ENCODE results near the gene PLS1.
A peak's percentile ranks its signal among the peaks of the same experiment; 100 is the strongest.
"Not testable (repeated sequence)": the region's sequence is repeated elsewhere in the genome, so short reads cannot be mapped to it uniquely, and the experiment has no call there.

The PLS1 gene

DNA sequence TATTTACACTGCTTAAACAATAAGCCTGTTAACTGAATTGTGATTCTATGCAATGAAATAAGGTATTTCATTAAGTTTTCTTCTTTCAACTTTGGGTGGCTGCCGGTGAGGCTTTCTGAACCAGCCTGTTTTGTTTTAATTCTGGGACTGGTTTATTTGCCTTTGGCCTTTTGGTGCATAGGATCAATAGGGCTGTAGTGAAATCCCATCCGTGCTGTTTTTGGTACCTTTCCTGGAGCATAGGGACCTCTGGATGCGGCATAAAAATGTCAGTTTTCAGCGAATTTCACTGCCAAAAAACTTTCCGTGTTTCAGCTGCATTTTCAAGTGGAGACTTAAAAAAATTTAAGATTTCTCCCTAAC lies 514 bp downstream of the PLS1 start:
- no peak for ATAC-seq

DNA sequence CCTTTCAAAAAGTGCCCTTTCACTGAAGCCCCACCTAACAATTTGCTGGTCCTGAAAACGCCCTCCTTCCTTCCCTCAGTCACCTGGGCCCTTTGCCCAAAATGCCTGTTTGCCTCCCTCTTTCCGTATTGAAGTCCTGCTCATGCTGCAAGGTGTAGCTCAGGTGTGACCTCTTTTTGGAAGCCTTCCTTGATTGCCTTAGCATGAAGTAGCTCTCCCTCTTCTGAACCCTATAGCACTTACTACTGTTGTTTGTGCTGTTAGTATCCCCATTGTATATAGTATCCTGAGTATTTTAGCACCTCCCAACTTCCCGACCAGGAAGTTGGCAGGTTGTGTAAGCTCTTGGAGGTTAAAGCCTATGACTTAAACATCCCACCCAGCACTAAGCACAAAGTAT lies 1.7 kb downstream of the PLS1 start:
- ATAC-seq, result no peak

DNA sequence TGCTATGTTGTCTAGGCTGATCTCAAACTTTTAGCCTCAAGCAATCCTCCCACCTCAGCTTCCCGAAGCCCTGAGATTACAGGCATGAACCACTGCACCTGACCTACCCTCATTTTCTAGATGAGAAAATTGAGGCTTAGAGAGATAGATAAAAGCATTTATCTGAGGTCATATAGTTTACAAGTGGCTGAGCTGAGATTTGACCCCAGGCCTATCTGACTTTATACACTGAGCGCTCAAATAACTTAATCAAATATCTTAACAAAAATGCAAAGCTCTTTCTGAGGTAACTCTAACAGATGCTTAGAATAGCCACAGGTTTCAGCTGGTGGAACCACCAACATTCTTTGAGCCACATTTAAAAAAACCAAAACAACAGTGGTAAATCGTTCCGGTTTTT lies 5.5 kb downstream of the PLS1 start:
- no peak for ATAC-seq

DNA sequence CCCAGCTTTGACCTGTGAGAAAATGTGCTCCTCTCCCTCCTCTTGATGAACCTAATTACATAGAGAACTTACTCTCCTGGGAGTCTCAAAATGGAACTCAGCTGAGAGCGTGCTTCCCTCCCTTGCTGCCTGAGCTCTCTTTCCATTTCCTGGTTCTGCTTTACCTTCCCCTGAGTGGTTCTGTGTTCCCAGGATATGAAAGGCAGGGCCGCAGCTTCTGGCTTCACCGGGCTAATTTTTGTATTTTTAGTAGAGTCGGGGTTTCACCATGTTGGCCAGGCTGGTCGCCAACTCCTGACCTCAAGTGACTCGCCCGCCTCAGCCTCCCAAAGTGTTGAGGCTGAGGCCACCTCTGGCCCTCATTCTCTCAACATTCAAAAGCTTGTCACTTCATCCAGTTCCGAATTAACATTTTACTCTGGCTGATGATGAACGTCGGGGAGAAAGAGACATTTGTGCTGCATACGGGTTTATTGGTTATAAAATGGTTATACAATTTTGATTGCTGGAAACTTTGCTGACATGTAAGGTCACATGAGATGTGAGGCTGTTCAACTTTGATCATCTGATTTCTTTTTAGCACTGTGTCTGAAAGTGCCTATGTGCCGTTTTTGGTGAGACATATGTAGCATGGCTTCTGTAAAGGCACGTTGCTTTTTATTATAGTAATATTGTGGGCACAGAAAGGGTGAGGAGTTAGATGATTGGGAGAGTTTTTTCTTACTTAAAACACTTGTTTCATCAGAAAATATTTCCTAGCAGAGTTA lies 6.6 kb downstream of the PLS1 start:
- ATAC-seq, result no peak

DNA sequence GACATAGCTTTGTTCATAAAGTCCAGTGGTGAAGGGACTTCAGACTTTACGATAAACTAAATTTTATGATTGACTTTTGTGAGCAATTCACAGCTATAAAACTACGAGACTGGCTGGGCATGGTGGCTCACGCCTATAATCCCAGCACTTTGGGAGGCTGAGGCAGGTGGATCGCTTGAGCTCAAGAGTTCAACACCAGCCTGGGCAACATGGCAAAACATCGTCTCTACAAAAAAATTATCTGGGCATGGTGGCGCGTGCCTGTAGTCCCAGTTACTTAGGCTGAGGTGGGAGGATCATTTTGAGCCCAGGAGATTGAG lies 7.2 kb downstream of the PLS1 start:
- ATAC-seq, result not testable (repeated sequence)

DNA sequence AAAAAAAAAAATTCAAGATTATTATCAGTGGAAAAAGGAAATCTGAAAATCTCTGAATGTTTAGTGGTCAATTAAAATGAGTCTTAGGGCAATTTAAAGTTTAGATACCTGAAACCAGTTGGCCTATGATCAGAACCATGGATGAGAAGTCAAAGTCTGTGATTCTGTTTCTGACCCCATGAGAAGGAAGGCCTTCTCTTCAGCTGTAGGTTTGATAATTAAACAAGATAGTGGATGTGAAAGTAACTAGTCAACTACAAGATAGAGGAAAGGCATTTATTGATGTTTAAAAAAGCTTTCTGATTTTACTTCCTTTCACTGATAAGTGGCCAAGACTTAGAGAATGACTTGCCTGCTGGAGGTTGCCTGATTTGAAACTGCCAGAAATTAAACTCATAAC lies 8.7 kb downstream of the PLS1 start:
- ATAC-seq, result no peak

DNA sequence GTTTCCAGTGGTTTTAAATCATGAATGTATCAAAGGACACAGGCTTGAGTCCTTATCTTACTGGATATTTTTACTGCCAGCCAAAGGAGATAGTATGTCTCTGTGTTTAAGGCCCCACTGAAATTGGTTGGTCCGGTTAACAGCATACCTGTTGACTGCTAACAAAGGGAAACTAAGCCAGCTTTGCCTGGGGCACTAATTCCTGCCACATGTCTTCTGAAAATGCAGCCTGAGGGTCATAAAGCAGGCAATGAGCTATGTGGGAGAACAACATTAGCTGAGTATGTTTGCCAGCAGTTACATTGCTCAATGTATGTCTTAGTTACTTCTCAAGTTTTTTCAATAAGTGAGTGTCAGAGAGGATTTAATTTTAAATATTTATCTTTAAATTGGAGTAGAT lies 12.4 kb downstream of the PLS1 start:
- ATAC-seq, result no peak

DNA sequence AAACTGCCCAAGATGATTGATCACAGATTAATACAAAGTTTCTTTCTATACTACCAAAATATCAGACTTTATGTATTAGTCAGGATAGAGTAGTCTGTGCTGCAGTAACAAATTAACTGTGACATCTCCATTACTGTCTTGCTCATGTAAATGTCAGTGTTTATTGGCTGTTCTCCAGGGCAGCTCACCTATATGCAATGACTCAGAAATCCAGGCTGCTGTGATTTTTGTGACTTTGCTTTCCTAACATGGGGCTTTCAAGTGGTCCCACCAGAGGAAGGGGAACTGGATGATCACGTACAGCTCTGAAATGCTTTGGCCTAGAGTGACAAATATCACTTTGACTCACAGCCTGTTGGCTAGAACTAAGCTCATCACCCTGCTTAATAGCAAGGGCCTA lies 12.9 kb downstream of the PLS1 start:
- peak in 1 of 2 donors; percentile 30 for ATAC-seq

DNA sequence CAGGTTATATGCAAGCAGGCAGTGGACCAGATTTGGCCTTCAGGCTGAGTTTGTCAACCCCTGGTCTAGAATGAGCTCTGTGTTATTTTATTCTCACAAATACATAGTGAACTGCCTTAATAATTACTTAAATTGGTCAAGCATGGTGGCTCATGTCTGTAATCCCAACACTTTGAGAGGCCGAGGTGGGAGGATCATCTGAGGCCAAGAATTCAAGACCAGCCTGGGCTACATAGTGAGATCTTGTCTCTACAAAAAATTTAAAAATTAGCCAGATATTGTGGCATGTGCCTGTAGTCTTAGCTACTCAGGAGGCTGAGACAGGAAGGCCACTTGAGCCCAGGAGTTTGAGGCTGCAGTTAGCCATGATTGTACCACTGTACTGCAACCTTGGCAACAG lies 15.0 kb downstream of the PLS1 start:
- ATAC-seq, result no peak

DNA sequence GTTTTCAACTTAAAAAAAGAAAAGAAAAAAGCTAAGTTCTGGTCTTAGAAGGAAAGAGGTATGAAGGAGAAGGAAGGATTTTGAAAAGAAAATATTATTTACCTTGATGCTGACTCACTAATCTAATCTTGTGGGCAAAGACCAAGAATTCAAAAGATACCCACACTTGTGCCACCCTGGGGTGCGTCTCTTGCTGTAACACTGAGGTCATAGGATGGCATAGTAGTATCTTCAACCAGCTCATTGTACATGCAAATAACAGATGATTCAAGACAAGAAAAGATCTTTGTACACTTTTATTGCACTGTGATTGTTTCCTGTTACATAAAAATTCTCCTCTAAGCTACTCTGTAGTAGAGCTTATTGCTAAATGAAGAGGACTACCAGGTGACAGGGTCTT lies 17.3 kb downstream of the PLS1 start:
- ATAC-seq, result no peak

DNA sequence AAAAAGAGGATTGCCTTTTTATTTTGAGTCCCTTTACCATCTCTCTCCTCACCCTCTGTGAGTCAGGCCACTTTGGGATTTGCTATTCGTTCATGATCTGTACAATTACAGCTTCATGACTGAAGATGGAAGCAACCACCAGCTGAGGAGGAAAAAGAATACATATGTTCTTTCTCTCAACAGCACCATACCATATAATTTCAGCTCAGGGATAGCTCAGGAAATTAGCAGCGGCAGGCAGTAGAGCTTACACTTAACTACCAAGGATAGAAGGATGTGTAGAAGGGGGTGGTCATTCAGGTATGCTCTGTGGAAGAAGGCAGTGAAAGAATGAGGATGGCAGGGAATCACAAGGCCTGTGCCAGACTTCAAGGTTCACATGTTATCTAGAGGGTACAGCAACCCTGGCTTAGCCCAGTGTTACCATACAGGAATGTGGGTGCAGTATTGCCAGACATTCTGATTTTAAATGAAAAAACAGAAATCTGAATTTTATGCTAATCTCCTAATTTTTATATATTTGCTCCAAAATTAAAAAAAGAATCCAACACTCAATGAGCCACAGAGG lies 17.9 kb downstream of the PLS1 start:
- ATAC-seq, result no peak

DNA sequence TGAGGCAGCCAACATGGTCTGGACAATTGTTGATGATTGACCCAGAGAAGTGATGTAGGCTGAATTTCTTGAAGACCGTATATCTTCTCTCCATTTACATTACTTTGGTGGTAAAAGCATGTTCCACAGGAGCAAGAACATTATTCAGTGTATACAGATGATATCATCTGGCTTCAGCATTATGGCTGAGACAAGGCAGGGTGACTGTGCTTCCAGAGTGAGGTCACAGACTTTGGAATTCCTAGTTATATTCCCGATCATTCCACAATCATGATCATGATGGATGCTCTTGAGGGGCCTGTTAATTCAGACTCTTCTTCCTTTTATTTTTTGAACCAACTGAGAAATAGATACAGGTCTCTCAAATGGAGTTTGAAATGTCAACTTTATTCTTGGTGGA lies 19.0 kb downstream of the PLS1 start:
- ATAC-seq, result no peak

DNA sequence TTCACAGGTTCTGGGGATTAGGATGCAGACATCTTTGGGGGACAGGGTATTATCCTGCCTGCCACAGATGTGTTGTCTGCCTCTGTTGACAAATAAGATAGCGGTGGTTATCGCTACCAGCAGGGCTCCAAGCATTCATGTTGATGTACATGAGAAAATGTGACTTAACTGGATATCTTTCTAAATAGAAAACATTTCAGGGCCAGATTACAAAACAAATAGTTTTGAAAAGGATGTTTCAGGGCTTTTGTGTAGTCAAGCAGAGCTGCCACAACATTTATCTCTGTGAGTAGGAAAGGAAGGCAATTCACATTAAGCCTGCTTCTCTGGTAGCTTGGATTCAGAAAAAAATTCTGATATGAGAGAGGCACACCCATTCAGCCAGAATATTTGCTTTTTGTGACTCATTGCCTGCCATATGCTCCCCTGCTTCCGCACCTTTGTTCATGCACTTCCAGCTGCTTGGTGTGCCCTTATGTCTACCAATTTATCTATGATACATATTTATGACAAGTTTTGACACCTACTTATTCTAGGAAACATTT lies 22.8 kb downstream of the PLS1 start:
- no peak for ATAC-seq

DNA sequence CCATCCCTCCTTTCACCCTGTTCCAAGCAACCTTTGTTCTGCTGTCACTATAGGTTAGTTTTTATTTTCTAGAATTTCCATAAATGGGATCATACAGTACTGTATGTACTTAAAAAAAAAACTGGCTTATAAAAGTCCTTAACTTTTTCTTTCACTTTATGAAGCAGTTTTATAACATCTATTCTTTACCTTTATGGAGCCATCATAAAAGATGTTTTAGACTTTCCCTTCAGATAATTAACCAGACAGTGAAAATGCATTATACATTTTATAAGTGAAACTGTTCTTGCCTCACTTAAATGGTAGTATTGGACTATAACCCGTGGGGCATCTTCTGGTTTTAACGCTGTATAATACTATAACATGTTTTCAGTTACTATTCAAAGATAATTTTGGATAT lies 26.2 kb downstream of the PLS1 start:
- ATAC-seq, result no peak

DNA sequence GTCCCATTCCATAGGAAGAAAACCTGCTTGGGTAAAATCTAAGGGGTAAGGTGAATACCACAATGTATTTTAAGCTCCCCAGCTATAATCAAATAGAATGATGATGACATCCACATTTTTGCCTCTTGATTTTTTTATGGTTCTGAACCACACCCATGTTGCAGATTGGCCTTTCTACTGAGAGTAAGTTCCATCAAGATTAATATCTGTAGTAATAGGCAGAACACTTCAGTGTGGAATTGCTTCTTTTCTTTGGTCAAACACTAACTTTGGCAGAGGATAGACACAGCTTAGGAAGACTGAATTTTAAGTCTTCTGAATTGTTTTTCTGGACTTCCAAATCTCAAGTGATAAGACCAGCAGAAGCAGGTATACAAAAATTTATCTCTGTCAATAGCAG lies 27.0 kb downstream of the PLS1 start:
- ATAC-seq, result no peak

DNA sequence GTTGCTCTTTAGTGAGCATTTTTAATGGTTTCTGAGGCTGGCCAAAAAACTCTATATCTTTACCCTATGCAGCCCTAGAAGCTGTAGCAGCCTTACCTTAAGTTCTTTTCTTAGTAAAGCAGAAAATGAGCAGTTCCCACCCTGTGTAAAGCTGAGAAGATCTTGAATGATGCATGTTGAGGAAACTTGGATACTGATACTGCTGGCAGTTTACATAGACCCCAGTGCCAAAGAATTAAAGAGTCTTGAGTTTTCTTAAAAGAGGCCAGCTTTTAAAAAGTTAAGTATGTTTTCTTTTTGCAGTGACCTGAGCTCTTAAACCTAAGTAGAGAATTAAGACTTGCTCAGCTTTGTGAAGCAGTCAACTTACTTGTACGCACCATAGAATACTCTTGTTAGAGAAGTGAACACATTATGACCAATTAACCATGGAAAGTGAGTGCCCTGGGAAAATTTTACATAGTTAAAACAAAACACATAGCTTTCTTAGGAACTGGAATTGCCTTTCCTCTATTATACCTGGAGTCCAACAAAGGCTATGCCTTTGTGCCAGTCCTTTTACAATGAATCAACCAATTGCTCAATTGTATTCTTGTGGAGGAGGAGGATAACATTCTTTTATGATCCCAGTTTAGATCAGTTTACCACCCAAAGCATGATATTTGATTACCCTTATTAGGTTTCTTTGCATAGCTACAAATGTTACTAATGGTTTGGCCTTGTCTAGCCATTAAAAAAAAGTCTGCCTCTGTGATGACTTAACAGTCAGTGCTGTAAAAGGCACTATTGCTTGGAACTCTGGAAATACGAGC lies 28.4 kb downstream of the PLS1 start:
- no peak for ATAC-seq

DNA sequence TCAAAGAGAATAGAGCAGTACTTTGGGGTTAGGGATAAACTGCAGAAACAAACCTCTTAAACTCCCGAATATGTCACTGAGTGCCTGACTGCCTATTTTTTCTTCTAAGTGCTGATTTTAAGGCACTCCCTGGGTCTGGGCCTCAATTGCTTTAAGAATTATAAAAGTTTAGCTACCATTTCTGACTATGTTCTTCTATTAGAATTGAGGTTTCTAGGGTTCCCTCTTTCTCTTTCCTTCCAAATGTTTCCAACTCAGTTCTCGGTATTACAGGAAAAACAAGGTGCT lies 28.9 kb downstream of the PLS1 start:
- no peak for ATAC-seq

DNA sequence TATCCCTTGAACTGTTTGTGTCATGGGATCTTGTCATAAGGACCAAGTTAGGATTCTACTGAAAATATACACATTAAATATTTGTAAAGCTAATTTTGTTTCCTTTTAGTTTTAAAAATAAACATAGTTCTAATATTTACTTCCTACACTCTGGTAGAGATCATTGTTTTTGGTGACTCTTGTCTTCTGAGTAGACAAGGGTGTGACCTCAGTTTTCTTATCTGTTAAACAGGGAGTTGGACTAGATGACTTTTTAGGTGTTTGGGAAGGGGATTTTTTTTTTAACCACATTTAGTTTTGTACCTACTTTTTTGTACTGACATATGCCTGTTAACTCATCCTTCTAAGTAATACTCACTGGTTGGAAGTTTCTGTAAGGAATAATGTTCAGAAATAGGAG lies 30.8 kb downstream of the PLS1 start:
- ATAC-seq, result no peak

DNA sequence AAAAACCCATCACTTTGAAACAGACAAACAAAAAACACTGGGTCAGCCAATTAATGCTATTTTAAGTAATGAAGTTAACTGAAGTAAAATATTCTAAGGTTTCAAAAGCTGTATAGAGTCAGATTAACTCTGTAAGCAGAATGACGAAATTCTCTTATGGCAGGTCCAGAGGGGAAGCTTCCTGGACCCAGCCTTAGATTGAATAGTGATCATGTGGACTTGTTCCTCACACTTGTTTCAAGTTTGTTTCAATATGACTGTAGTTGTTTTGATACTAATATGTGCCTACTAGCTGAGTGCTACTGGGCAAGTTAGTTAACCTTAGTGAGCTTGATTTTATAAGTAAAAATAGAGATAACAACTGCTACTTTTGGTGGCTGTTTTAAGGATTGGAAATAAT lies 32.6 kb downstream of the PLS1 start:
- ATAC-seq, result no peak

DNA sequence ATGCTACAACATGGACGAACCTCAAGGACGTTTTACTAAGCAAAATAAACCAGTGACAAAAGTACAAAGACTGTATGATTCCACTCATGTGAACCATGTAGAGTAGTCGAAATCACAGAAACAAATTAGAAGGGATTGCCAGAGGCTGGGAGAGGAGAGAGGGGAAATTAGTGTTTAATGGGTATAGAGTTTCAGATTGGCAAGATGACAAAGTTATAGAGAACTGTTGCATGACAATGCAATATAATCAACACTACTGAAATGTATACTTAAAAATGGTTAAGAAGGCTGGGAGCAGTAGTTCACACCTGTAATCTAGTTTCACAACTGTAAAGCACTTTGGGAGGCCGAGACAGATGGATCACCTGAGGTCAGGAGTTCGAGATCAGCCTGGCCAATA lies 36.9 kb downstream of the PLS1 start:
- no peak for ATAC-seq

DNA sequence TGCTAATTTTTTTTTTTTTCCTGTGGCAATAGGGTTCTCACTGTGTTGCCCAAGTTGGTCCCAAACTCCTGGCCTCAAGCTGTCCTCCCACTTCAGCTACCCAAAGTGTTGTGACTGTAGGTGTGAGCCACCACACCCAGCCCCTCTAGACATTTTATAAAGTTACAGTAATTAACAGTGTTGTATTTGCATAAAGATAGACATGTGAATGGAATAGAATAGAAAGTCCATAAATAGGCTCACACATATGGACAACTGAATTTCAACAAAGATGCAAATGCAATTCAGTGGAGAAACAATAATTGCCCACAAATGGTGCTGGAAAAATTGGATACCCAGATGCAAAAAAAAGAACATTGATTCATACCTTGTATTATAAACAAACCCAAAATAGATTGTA lies 39.9 kb downstream of the PLS1 start:
- ATAC-seq, result no peak

DNA sequence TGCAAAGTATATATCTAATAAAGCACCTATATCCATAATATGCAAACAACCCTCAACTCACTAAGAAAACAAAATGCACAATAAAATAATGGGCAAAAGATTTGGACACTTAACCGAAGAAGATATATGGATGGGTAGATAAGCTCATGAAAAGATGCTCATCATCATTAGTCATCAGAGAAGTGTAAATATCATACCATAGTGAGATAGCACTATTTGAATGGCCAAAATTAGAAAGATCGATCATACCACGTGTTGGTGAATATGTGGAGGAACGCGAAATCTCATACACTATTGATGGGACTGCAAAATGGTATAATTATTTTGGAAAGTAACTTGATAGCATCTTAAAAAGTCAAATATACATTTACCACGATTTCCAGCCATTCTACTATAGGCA lies 40.5 kb downstream of the PLS1 start:
- ATAC-seq, result no peak

DNA sequence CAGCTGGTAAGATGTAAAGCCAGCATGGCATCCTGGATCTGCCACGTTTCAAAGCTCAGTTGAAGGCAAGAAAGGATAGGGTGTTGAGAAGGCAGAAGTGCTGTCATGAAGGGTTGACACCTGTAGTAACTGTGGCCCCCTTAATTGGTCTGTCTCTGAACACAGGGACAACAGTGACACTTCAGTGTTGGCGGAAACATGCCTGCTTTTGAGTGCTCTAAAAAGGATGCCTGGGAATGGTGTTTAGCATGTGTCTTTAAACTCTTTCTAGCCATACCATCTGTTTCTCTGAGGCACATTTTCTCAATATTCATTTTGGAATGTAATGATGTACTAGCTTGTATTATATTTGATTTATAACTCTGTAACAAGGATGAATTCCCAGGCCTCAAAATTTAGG lies 42.1 kb downstream of the PLS1 start:
- ATAC-seq, result no peak

DNA sequence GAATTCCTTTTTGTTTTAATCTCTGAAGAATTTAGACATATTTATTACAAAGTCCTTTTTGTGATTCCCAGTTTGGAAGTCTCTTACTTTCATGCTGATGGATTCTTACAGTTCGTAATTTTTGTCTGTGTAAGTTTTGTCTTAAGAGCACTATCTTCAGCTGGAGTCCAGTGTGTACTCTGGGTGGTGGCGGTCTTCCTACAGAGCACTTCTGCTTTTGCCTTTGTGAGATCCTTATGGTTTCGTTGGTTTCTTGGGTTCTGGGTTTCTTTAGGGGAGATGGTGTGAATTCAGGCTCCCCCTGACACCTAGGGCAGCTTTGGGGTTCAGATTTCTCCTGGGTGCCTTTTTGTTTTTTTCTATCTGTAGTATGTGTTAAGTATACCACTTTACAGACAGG lies 45.3 kb downstream of the PLS1 start:
- no peak for ATAC-seq

Measured in activated CD4-positive, CD25-positive, alpha-beta regulatory T cell treated with anti-CD3 and anti-CD28 coated beads, Interleukin-2, amount 50 U/mL, for 24 hours (primary cell).